ENCODE measurements around the gene CLDN24. TPM values are rescaled to one million over a fixed set of nuclear protein-coding genes. Genes with fewer than 3 reads are reported as not detected.

Gene CLDN24
- total RNA-seq, 4 donors from 2014 or later = not detected

- TF ChIP-seq CTCF (IDR thresholded peaks at IDR 0.05) (no peak), EP300 (IDR thresholded peaks at IDR 0.05) (no peak), POLR2A (IDR thresholded peaks at IDR 0.05) (no peak), POLR2AphosphoS5 (IDR thresholded peaks at IDR 0.05) (no peak)
- ATAC-seq = no peak
- H3K27ac ChIP-seq = no peak overlapping the region
- peaks cover 5 to 100% of the 10 kb centered on the region in 2 donors for H3K36me3 ChIP-seq
- no peaks in the 10 kb centered on the region for H3K27me3 ChIP-seq
- H3K9me3 ChIP-seq = no peaks in the 10 kb centered on the region
- no peaks in the 10 kb centered on the region for H3K4me1 ChIP-seq
- no peak overlapping the region for H3K4me3 ChIP-seq
- 87 to 91% methylated on average over 4 to 5 of the region's 7 CpGs for WGBS, 2 donors (ENCODE audit: low coverage in 1 of 2)
These were observed 36.3 kb downstream of the CLDN24 start for GRCh38 chr4:183285886-183286285.

GRCh38 chr4:183284965-183285364 is 37.3 kb downstream of the CLDN24 start:
- ATAC-seq = no peak
- H3K4me3 ChIP-seq = no peak overlapping the region
- H3K36me3 ChIP-seq = peaks cover 5 to 100% of the 10 kb centered on the region in 2 donors
- no peak for TF ChIP-seq CTCF (IDR thresholded peaks at IDR 0.05)
- no peak for TF ChIP-seq POLR2AphosphoS5 (IDR thresholded peaks at IDR 0.05)
- no peak for TF ChIP-seq POLR2A (IDR thresholded peaks at IDR 0.05)
- no peak for TF ChIP-seq EP300 (IDR thresholded peaks at IDR 0.05)
- no peak overlapping the region for H3K27ac ChIP-seq
- H3K27me3 ChIP-seq = no peaks in the 10 kb centered on the region
- no peaks in the 10 kb centered on the region for H3K4me1 ChIP-seq
- 67 to 79% methylated on average over 4 of the region's 4 CpGs for WGBS, 2 donors (ENCODE audit: low coverage in 1 of 2)
- H3K9me3 ChIP-seq = no peaks in the 10 kb centered on the region

- Histone ChIP-seq H3K27ac (no peak overlapping the region), H3K27me3 (no peaks in the 10 kb centered on the region), H3K4me1 (no peaks in the 10 kb centered on the region), H3K4me3 (no peak overlapping the region), H3K36me3 (peaks cover 2 to 95% of the 10 kb centered on the region in 2 donors), H3K9me3 (no peaks in the 10 kb centered on the region)
- TF ChIP-seq POLR2AphosphoS5 (IDR thresholded peaks at IDR 0.05) = no peak
- no peak for TF ChIP-seq CTCF (IDR thresholded peaks at IDR 0.05)
- no peak for TF ChIP-seq EP300 (IDR thresholded peaks at IDR 0.05)
- no peak for TF ChIP-seq POLR2A (IDR thresholded peaks at IDR 0.05)
- no peak for ATAC-seq
- WGBS, 2 donors (ENCODE audit: low coverage in 1 of 2) = 66 to 78% methylated on average over 5 to 10 of the region's 12 CpGs
These were observed 37.9 kb downstream of the CLDN24 start for GRCh38 chr4:183284258-183284785.

- H3K36me3 ChIP-seq = peaks cover 0 to 69% of the 10 kb centered on the region in 2 donors
- no peak overlapping the region for H3K4me3 ChIP-seq
- no peak overlapping the region for H3K27ac ChIP-seq
- ATAC-seq = no peak
- no peaks in the 10 kb centered on the region for H3K27me3 ChIP-seq
- TF ChIP-seq POLR2AphosphoS5 (IDR thresholded peaks at IDR 0.05) (no peak), CTCF (IDR thresholded peaks at IDR 0.05) (no peak), EP300 (IDR thresholded peaks at IDR 0.05) (no peak), POLR2A (IDR thresholded peaks at IDR 0.05) (no peak)
- H3K9me3 ChIP-seq = peaks cover 0 to 28% (median 0%) of the 10 kb centered on the region in 3 donors
- WGBS, 2 donors (ENCODE audit: low coverage in 1 of 2) = 71 to 83% methylated on average over 1 of the region's 1 CpG
- H3K4me1 ChIP-seq = no peaks in the 10 kb centered on the region
These were observed 46.1 kb downstream of the CLDN24 start for GRCh38 chr4:183276106-183276505.

- ATAC-seq = no peak
- no peak overlapping the region for H3K27ac ChIP-seq
- peaks cover 8 to 93% of the 10 kb centered on the region in 2 donors for H3K36me3 ChIP-seq
- H3K9me3 ChIP-seq = peaks cover 0 to 28% (median 0%) of the 10 kb centered on the region in 3 donors
- H3K27me3 ChIP-seq = no peaks in the 10 kb centered on the region
- WGBS, 2 donors (ENCODE audit: low coverage in 1 of 2) = 68 to 71% methylated on average over 3 of the region's 3 CpGs
- no peaks in the 10 kb centered on the region for H3K4me1 ChIP-seq
- no peak for TF ChIP-seq CTCF (IDR thresholded peaks at IDR 0.05)
- TF ChIP-seq POLR2AphosphoS5 (IDR thresholded peaks at IDR 0.05) = no peak
- no peak for TF ChIP-seq POLR2A (IDR thresholded peaks at IDR 0.05)
- no peak for TF ChIP-seq EP300 (IDR thresholded peaks at IDR 0.05)
- no peak overlapping the region for H3K4me3 ChIP-seq
These were observed 49.8 kb downstream of the CLDN24 start for GRCh38 chr4:183272384-183272783.
